OCI-LY3 (cell line): ENCODE measurements around the gene EIF3K.

Experiments
- H2AFZ ChIP-seq: fragments of 200-600, 300-600 bp; shearing (Covaris generic); 2 replicates; pipeline ENCODE4 v1.6.0; 2014; ENCODE audit warnings: antibody characterized with exemption, low read depth, low read length
- H3K27ac ChIP-seq: fragments of 200-600, 300-600 bp; sonication (generic); 2 replicates; pipeline ENCODE4 v1.5.1; 2014; ENCODE audit warnings: mild to moderate bottlenecking, low read length, moderate library complexity, mixed read lengths
- H3K27me3 ChIP-seq: fragments of 200-600, 300-600 bp; sonication (generic); 2 replicates; pipeline ENCODE4 v1.6.1; 2014; ENCODE audit warnings: low read depth, low read length, mixed read lengths
- H3K36me3 ChIP-seq: fragments of 200-600, 300-600 bp; sonication (generic); replicated peaks from 2 replicates; pipeline ENCODE3; 2014; ENCODE audit warnings: low read depth, low read length, mixed read lengths
- H3K4me1 ChIP-seq: fragments of 300-600, 200-600 bp; sonication (generic); 2 replicates; pipeline ENCODE4 v1.6.1; 2014; ENCODE audit warnings: low read length, mixed read lengths
- H3K4me2 ChIP-seq: fragments of 200-600, 300-600 bp; sonication (generic); 2 replicates; pipeline ENCODE4 v1.6.1; 2014; ENCODE audit warnings: low read length, mixed read lengths
- H3K4me3 ChIP-seq: fragments of 300-600, 200-600 bp; sonication (generic); 2 replicates; pipeline ENCODE4 v1.5.1; 2014; ENCODE audit warnings: antibody characterized with exemption, mild to moderate bottlenecking, low read length, moderate library complexity
- H3K79me2 ChIP-seq: fragments of 300-600, 200-600 bp; shearing (Covaris generic); 2 replicates; pipeline ENCODE4 v1.6.1; 2014; ENCODE audit warnings: mild to moderate bottlenecking, low read length, mixed read lengths
- H3K9ac ChIP-seq: fragments of 300-600, 200-600 bp; shearing (Covaris generic); 2 replicates; pipeline ENCODE4 v1.6.0; 2014; ENCODE audit warnings: mild to moderate bottlenecking, low read length, moderate library complexity
- H3K9me3 ChIP-seq: fragments of 200-600, 300-600 bp; shearing (Covaris generic); 2 replicates; pipeline ENCODE4 v1.6.1; 2014; ENCODE audit warnings: low read length, mixed read lengths; ENCODE audit not compliant: insufficient read depth
- H4K20me1 ChIP-seq: fragments of 200-600, 300-600 bp; sonication (generic); 2 replicates; pipeline ENCODE4 v1.6.1; 2016; ENCODE audit warnings: low read length, mixed read lengths; ENCODE audit not compliant: insufficient read depth
- EZH2phosphoT487 ChIP-seq: fragments of 200-600 bp; shearing (Covaris generic); IDR thresholded peaks from 2 replicates; pipeline ENCODE4 v1.6.1; 2018; ENCODE audit warnings: antibody characterized with exemption, mixed run types, low read depth
- TF ChIP-seq, protein P1 (sequence below): fragments of 200-600, 300-600 bp; sonication (generic); IDR thresholded peaks from 2 replicates; pipeline ENCODE4 v1.5.1; 2014; ENCODE audit warnings: antibody characterized with exemption, low read length, low read depth

EIF3K gene

DNA sequence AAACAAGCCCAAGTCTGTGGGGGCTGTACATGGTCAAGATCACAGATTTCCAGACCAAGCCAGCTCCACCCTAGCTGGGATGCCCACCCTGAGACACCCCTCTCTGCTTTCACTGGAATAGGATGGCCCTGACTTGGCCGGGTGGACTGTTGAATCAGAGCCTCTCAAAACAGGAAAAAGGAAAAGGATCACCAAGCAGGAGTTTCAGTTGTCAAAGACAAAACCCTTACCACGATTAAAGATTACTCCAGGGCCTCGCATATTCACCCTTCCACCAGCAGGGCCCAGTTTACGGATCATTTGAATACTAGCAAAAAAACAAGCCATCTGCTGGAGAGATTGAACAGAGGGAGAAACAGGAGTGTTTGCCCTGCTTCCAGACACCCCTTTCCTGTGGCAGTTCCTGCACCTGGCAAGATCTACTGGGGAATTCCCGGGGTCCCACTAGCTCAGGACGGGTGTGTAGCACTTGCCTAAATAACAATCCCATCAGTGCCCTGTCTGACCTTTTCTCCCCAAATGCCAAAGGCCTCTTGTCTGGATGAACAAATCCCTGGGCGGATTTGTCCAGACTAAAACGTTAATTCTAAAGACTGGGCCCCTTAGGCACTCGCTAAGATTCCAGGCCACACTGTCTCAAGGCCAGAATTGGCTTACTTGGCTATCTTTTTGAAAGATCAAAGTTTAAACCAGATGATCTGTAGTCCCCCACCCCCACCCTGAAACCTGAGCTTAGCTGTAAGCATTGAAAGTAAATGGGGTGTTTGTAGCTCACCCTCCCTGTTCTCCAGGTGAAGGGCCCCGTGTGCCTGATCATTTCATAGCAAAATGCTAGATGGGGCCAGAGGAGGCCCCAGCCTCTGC is 66.9 kb downstream of the EIF3K start:
- Histone ChIP-seq H3K27ac (peak overlapping the region; percentile 82), H2AFZ (no peak overlapping the region), H3K36me3 (peaks cover 26% of the 10 kb centered on the region), H3K9ac (peak overlapping the region; percentile 52), H3K9me3 (no peaks in the 10 kb centered on the region), H4K20me1 (no peaks in the 10 kb centered on the region), H3K79me2 (peaks cover 98% of the 10 kb centered on the region), H3K27me3 (no peaks in the 10 kb centered on the region), H3K4me2 (peak overlapping the region; percentile 72), H3K4me1 (peaks cover 69% of the 10 kb centered on the region), H3K4me3 (peak overlapping the region; percentile 18; the same call in 1 of the 2 replicates)
- TF ChIP-seq EZH2phosphoT487, result no peak
- TF ChIP-seq, protein P1, sequence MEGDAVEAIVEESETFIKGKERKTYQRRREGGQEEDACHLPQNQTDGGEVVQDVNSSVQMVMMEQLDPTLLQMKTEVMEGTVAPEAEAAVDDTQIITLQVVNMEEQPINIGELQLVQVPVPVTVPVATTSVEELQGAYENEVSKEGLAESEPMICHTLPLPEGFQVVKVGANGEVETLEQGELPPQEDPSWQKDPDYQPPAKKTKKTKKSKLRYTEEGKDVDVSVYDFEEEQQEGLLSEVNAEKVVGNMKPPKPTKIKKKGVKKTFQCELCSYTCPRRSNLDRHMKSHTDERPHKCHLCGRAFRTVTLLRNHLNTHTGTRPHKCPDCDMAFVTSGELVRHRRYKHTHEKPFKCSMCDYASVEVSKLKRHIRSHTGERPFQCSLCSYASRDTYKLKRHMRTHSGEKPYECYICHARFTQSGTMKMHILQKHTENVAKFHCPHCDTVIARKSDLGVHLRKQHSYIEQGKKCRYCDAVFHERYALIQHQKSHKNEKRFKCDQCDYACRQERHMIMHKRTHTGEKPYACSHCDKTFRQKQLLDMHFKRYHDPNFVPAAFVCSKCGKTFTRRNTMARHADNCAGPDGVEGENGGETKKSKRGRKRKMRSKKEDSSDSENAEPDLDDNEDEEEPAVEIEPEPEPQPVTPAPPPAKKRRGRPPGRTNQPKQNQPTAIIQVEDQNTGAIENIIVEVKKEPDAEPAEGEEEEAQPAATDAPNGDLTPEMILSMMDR, result peak; percentile 27; the same call in 1 of the 2 replicates

DNA sequence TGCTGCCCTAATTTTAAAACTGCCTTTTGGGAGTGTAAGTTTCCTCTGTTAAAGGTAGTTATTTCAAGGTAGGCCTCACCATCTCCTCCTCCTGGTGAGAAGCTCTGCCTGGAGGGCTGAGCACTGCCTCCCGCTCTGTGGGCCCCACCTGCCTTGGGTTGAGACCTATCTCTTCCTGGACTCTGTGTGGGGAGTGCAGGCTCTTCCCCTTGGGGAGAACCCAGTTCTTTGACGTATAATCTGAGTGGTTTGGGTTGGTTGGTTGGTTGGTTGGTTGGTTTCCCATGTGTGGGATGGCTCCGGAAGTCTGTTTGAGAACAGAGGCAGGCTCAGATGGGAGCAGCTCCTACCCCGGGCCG is 67.5 kb downstream of the EIF3K start:
- peak overlapping the region; percentile 72 for H3K4me2 ChIP-seq
- H3K36me3 ChIP-seq, result peaks cover 23% of the 10 kb centered on the region
- no peaks in the 10 kb centered on the region for H3K27me3 ChIP-seq
- peak overlapping the region; percentile 18; the same call in 1 of the 2 replicates for H3K4me3 ChIP-seq
- H3K4me1 ChIP-seq, result peaks cover 69% of the 10 kb centered on the region
- H3K9ac ChIP-seq, result peak overlapping the region; percentile 52
- H2AFZ ChIP-seq, result no peak overlapping the region
- H3K9me3 ChIP-seq, result no peaks in the 10 kb centered on the region
- H3K27ac ChIP-seq, result peak overlapping the region; percentile 82
- H3K79me2 ChIP-seq, result peaks cover 96% of the 10 kb centered on the region
- TF ChIP-seq EZH2phosphoT487, result no peak
- TF ChIP-seq, protein P1, result no peak
- no peaks in the 10 kb centered on the region for H4K20me1 ChIP-seq
